Measurements from ENCODE around the gene POLR2E.
A peak's percentile ranks its signal among the peaks of the same experiment; 100 is the strongest.
"Not testable (repeated sequence)": the region's sequence is repeated elsewhere in the genome, so short reads cannot be mapped to it uniquely, and the experiment has no call there.

POLR2E gene

DNA sequence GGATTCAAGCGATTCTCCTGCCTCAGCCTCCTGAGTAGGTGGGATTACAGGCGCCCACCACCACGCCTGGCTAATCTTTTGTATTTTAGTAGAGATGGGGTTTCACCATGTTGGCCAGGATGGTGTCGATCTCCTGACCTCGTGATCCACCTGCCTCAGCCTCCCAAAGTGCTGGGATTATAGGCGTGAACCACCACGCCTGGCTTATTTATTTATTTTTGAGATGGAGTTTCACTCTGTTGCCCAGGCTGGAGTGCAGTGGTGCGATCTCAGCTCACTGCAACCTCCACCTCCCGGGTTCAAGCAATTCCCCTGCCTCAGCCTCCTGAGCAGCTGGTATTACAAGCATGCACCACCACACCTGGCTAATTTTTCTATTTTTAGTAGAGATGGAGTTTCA, 19.6 kb upstream of the POLR2E start:
- H3K4me1 ChIP-seq (ENCODE audit: control insufficient read depth in 1 of 2, insufficient read depth in 2 of 2, low read length in 2 of 2), result peaks cover 0 to 25% of the 10 kb centered on the region in 2 donors
- not testable (repeated sequence) for H3K4me3 ChIP-seq (ENCODE audit: low read depth in 1 of 2, low read length in 2 of 2); H3K27me3 ChIP-seq (ENCODE audit: low read depth, low read length); H3K9me3 ChIP-seq (ENCODE audit: control insufficient read depth in 1 of 2, low read length in 2 of 2); H3K27ac ChIP-seq (ENCODE audit: low read length)
- H3K36me3 ChIP-seq (ENCODE audit: control insufficient read depth in 1 of 2, insufficient read depth in 2 of 2, low read length in 2 of 2), result peaks cover 28 to 80% of the 10 kb centered on the region in 2 donors

GRCh38 chr19:1113986-1114483, 18.9 kb upstream of the POLR2E start:
- Histone ChIP-seq H3K36me3 (ENCODE audit: control insufficient read depth in 1 of 2, insufficient read depth in 2 of 2, low read length in 2 of 2) (peaks cover 23 to 80% of the 10 kb centered on the region in 2 donors), H3K27me3 (ENCODE audit: low read depth, low read length) (no peaks in the 10 kb centered on the region), H3K4me1 (ENCODE audit: control insufficient read depth in 1 of 2, insufficient read depth in 2 of 2, low read length in 2 of 2) (peaks cover 0 to 25% of the 10 kb centered on the region in 2 donors), H3K27ac (ENCODE audit: low read length) (peak overlapping the region; percentile 39), H3K9me3 (ENCODE audit: control insufficient read depth in 1 of 2, low read length in 2 of 2) (no peaks in the 10 kb centered on the region), H3K4me3 (ENCODE audit: low read depth in 1 of 2, low read length in 2 of 2) (peak overlapping the region in 1 of 2 donors; percentile 35)

DNA sequence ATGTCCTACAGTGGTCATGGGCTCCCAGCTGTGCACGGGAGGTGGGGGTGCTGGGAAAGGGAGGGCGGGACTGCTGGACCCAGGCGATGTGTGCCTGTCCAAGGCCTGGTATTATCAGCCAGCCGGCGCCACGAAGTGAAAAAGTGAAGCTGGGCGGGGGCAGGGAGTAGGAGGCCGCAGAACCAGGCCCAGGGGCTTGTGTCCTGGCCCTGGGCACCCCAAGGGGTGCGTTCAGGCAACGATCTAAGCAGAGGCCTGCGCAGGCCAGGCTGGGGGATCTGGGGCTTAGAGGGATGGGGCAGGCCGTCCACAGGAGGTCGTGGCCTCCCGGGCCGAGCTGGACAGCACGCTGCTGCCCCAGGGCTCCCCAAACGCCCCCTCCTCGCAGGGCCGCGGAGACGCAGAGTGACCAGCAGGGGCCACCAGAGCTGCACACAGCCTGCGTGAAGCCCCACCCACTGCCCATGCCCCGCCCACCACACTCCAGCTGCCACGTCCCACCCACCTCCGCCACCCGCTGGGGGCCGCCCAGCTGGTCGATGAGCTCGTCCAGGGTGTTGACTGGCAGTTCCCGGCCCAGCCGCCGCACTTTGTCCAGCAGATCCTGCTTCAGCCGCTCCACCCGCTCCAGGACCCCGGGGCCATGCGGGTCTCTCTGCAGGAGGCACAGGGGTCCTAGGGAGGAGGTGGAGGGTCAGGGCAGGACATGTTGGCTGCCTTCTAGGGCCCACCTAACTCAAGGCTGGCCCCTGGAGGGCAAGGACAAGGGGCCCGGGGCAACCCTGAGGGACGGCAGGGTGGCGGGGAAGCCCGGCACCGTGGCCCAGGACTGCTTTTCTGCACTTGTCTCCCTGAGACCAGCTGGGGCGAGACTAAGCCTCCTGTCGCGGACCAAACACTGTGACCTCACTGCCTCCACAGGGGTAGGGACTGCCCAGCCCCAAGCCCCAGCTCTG, 18.1 kb upstream of the POLR2E start:
- peak overlapping the region in 1 of 2 donors; percentile 35 for H3K4me3 ChIP-seq (ENCODE audit: low read depth in 1 of 2, low read length in 2 of 2)
- peak overlapping the region; percentile 39 for H3K27ac ChIP-seq (ENCODE audit: low read length)
- no peaks in the 10 kb centered on the region for H3K9me3 ChIP-seq (ENCODE audit: control insufficient read depth in 1 of 2, low read length in 2 of 2)
- peaks cover 23 to 78% of the 10 kb centered on the region in 2 donors for H3K36me3 ChIP-seq (ENCODE audit: control insufficient read depth in 1 of 2, insufficient read depth in 2 of 2, low read length in 2 of 2)
- no peaks in the 10 kb centered on the region for H3K27me3 ChIP-seq (ENCODE audit: low read depth, low read length)
- peaks cover 0 to 25% of the 10 kb centered on the region in 2 donors for H3K4me1 ChIP-seq (ENCODE audit: control insufficient read depth in 1 of 2, insufficient read depth in 2 of 2, low read length in 2 of 2)

- no peak overlapping the region for H3K27ac ChIP-seq (ENCODE audit: low read length)
- no peaks in the 10 kb centered on the region for H3K27me3 ChIP-seq (ENCODE audit: low read depth, low read length)
- H3K4me1 ChIP-seq (ENCODE audit: control insufficient read depth in 1 of 2, insufficient read depth in 2 of 2, low read length in 2 of 2), result peaks cover 0 to 25% of the 10 kb centered on the region in 2 donors
- no peaks in the 10 kb centered on the region for H3K9me3 ChIP-seq (ENCODE audit: control insufficient read depth in 1 of 2, low read length in 2 of 2)
- peaks cover 20 to 76% of the 10 kb centered on the region in 2 donors for H3K36me3 ChIP-seq (ENCODE audit: control insufficient read depth in 1 of 2, insufficient read depth in 2 of 2, low read length in 2 of 2)
- peak overlapping the region in 1 of 2 donors; percentile 35 for H3K4me3 ChIP-seq (ENCODE audit: low read depth in 1 of 2, low read length in 2 of 2)
These were observed 17.3 kb upstream of the POLR2E start for GRCh38 chr19:1112268-1113029.

DNA sequence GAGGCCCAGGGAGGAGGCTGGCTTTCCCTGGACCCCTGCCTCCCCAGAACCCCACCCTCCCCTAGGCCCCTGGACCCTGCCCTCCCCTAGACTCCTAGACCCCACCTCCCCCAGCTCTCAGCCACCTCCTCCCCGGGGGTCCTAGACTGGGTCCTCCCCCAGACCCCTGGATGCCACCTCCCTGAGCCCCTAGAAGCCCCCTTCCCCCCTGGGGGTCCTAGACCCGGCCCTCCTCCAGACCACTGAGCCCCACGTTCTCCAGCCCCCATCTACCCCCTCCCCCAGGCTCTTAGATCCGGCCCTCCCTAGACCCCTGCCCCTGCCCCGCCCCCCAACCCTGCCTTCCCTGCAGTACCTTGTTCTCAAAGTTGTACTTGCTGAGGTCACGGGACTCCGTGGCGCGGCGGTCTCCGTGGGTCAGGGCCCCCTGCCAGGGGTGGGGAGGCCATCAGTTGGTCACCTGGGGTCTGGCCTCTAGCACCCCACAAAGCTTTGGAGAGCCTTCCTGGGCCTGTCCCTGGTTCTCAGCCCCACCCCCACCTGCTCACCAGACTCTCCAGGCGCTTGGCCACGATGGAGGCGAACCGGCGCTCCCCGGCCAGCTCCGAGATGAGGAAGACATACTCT, 16.6 kb upstream of the POLR2E start:
- Histone ChIP-seq H3K4me3 (ENCODE audit: low read depth in 1 of 2, low read length in 2 of 2) (no peak overlapping the region), H3K36me3 (ENCODE audit: control insufficient read depth in 1 of 2, insufficient read depth in 2 of 2, low read length in 2 of 2) (peaks cover 20 to 76% of the 10 kb centered on the region in 2 donors), H3K27ac (ENCODE audit: low read length) (no peak overlapping the region), H3K27me3 (ENCODE audit: low read depth, low read length) (no peaks in the 10 kb centered on the region), H3K4me1 (ENCODE audit: control insufficient read depth in 1 of 2, insufficient read depth in 2 of 2, low read length in 2 of 2) (peaks cover 0 to 26% of the 10 kb centered on the region in 2 donors), H3K9me3 (ENCODE audit: control insufficient read depth in 1 of 2, low read length in 2 of 2) (no peaks in the 10 kb centered on the region)

DNA sequence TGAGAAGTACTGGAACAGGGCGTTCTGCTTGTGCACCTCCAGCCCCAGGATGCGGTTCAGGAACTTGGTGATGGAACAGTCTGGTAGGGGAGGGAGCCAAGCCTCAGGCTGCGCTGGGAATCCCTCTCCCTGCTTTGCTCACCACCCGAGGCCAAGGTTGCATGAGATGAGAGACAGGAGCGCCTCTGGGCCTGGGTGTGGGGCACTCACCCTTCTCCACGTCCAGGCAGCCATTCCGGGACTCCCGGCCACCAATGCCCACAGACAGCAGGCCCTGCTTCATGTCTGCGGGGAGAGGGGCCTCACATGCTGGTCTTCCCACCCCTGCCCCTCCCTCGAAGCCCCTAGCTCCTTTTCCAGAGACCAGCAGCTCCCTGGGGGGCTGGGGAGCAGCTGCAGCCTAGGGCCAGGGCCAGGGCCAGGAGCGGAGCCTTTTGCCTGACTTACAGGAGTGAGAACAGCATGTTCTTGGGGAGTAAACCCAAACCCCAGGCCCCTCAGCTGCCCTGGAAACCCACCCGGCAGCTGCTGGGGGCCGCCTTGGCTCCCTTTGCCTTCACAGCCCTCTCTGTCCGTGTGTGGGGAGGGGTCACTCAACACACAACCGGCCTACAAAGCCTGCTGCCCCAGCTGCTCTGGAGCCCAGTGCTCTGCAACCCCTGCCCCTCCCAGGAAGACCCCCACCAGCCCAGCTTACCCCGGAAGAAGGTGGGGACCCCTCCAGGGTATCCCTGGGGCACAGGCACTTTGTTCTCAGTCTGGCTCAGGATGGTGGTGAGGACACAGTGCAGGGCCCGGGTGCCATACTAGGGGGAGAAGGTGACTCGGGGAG, 15.8 kb upstream of the POLR2E start:
- no peak overlapping the region for H3K27ac ChIP-seq (ENCODE audit: low read length)
- H3K27me3 ChIP-seq (ENCODE audit: low read depth, low read length), result no peaks in the 10 kb centered on the region
- H3K9me3 ChIP-seq (ENCODE audit: control insufficient read depth in 1 of 2, low read length in 2 of 2), result no peaks in the 10 kb centered on the region
- H3K4me3 ChIP-seq (ENCODE audit: low read depth in 1 of 2, low read length in 2 of 2), result no peak overlapping the region
- H3K4me1 ChIP-seq (ENCODE audit: control insufficient read depth in 1 of 2, insufficient read depth in 2 of 2, low read length in 2 of 2), result peaks cover 0 to 32% of the 10 kb centered on the region in 2 donors
- H3K36me3 ChIP-seq (ENCODE audit: control insufficient read depth in 1 of 2, insufficient read depth in 2 of 2, low read length in 2 of 2), result peaks cover 15 to 76% of the 10 kb centered on the region in 2 donors

DNA sequence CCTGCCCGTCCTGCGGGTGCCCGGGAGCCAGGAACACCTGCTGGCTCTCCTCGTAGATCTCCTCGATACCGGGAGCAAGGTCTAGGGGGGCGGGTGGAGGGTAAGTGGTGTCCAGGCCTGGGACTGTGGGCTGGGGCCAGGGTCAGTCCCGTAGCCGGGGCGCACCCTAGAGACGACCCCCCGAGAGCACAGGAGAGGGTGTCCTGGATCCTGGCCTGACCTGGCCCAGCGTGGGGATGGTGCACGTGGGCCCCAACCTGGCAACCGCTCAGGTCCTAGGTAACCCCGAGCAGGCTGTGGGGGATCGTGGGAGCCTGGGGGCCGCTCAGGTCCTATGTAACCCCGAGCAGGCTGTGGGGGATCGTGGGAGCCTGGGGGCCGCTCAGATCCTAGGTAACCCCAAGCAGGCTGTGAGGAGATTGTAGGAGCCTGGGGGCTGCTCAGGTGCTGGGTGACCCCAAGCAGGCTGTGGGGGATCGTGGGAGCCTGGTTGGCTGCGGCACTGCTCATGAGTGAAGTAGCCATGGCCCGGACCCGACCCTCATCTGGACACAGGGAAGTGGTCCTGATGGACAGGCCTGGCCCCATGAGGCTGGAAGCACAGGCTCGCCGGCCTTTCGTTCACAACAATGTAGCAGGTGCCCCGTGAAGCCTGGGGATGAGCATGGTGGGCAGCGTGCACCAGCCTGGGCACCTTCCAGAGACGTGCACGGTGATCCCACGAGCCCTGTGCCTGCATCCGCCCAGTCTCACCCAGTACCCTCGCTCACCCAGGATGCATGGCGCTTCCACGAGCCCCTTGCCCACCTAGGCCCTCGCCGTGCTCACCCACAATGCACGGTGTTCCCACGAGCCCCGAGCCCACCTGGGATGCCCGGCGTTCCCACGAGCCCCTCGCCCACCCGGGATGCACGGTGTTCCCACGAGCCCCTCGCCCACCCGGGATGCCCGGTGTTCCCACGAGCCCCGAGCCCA, 14.8 kb upstream of the POLR2E start:
- Histone ChIP-seq H3K36me3 (ENCODE audit: control insufficient read depth in 1 of 2, insufficient read depth in 2 of 2, low read length in 2 of 2) (peaks cover 15 to 70% of the 10 kb centered on the region in 2 donors), H3K9me3 (ENCODE audit: control insufficient read depth in 1 of 2, low read length in 2 of 2) (no peaks in the 10 kb centered on the region), H3K27me3 (ENCODE audit: low read depth, low read length) (no peaks in the 10 kb centered on the region), H3K4me1 (ENCODE audit: control insufficient read depth in 1 of 2, insufficient read depth in 2 of 2, low read length in 2 of 2) (peaks cover 0 to 43% of the 10 kb centered on the region in 2 donors), H3K4me3 (ENCODE audit: low read depth in 1 of 2, low read length in 2 of 2) (no peak overlapping the region), H3K27ac (ENCODE audit: low read length) (no peak overlapping the region)

DNA sequence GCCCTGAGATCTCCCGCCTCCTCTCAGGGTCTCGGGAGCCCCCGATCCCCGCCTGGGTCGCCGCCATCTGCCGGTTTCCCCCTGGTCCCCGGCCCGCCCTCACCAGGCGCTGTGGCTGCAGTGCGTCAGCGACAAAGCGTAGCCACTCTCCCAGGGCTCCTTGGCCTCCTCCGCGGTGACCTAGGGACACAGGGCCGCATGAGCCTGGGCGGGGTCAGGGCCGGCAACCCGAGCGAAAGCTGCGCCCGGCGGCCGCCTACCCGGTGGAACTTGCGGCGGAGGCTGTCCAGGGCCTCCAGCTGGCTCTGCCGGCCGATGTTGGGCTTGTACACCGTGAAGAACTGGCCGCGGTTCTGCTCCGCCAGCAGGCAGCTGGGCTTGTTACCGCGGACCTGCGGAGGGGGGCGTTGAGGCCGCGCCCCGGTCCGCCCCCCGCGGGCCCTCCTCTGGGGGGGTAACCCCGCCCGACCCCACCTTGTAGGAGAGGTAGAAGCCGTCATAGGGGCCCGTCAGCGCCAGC, 13.9 kb upstream of the POLR2E start:
- Histone ChIP-seq H3K4me1 (ENCODE audit: control insufficient read depth in 1 of 2, insufficient read depth in 2 of 2, low read length in 2 of 2) (peaks cover 0 to 41% of the 10 kb centered on the region in 2 donors), H3K27ac (ENCODE audit: low read length) (no peak overlapping the region), H3K36me3 (ENCODE audit: control insufficient read depth in 1 of 2, insufficient read depth in 2 of 2, low read length in 2 of 2) (peaks cover 12 to 67% of the 10 kb centered on the region in 2 donors), H3K4me3 (ENCODE audit: low read depth in 1 of 2, low read length in 2 of 2) (no peak overlapping the region), H3K9me3 (ENCODE audit: control insufficient read depth in 1 of 2, low read length in 2 of 2) (no peaks in the 10 kb centered on the region), H3K27me3 (ENCODE audit: low read depth, low read length) (no peaks in the 10 kb centered on the region)

- H3K4me3 ChIP-seq (ENCODE audit: low read depth in 1 of 2, low read length in 2 of 2), result no peak overlapping the region
- peaks cover under 1 to 36% of the 10 kb centered on the region in 2 donors for H3K4me1 ChIP-seq (ENCODE audit: control insufficient read depth in 1 of 2, insufficient read depth in 2 of 2, low read length in 2 of 2)
- peaks cover 9 to 65% of the 10 kb centered on the region in 2 donors for H3K36me3 ChIP-seq (ENCODE audit: control insufficient read depth in 1 of 2, insufficient read depth in 2 of 2, low read length in 2 of 2)
These were observed 13.3 kb upstream of the POLR2E start for GRCh38 chr19:1108291-1109031.

More at GRCh38 chr19:1108291-1109031, 13.3 kb upstream of the POLR2E start:
- Histone ChIP-seq H3K9me3 (ENCODE audit: control insufficient read depth in 1 of 2, low read length in 2 of 2) (no peaks in the 10 kb centered on the region), H3K27ac (ENCODE audit: low read length) (no peak overlapping the region), H3K27me3 (ENCODE audit: low read depth, low read length) (no peaks in the 10 kb centered on the region)

Measured in muscle layer of duodenum (tissue), 2 donors.